K562 (cell line): Measurements from ENCODE around the gene DCXR. TPM values are rescaled to one million over a fixed set of nuclear protein-coding genes. Genes with fewer than 3 reads are reported as not detected.
A peak's percentile ranks its signal among the peaks of the same experiment; 100 is the strongest.

Source experiments
- ATAC-seq: fragments of 200-7000 bp; cut with Tn5 transposase; 3 replicates; pipeline ENCODE4 v1.9.1; 2020; ENCODE audit warnings: moderate library complexity
- BruUV-seq: library from RNA; stranded (reverse); fragments of 400-500 nt; replicated peaks from 2 replicates; lab custom pipeline; 2021; lab: Mats Ljungman, UMichigan
- CTCF ChIA-PET: fragments of 300-600 bp; formaldehyde crosslinking; extraction: SDS; loops from one replicate; lab custom pipeline; 2021; ENCODE audit warnings: low intra/inter-chr PET ratio; lab: Yijun Ruan, JAX
- POLR2A ChIA-PET: fragments of 300-600, 350-650 bp; sonication (Branson Sonifier 250); formaldehyde crosslinking; extraction: SDS; loops from one replicate; lab custom pipeline; 2021; ENCODE audit warnings: antibody characterized with exemption, inconsistent platforms; lab: Yijun Ruan, JAX
- DNase-seq, 4 experiments: peaks; one replicate each; pipeline versions ENCODE4 v3.0.0 to v3.0.0-alpha.2; 2011 to 2018; ENCODE audit warnings: low spot score in 3 of 4, mixed read lengths in 3 of 4; ENCODE audit errors: extremely low read depth in 1 of 4
- FAIRE-seq: peaks from 2 replicates; lab custom pipeline; 2011; peaks lifted over from hg19 to GRCh38; lab: Jason Lieb, UNC
- H2AFZ ChIP-seq: 2 replicates; pipeline ENCODE4 v1.6.0; 2011; ENCODE audit warnings: low read depth, low read length, control low read depth, inconsistent platforms
- H3K27ac ChIP-seq: fragments of 200-600 bp; 3 replicates; pipeline ENCODE4 v1.8.0; 2011; ENCODE audit warnings: low read depth, mild to moderate bottlenecking, control low read depth, inconsistent platforms, low read length, moderate library complexity, mixed read lengths; ENCODE audit errors: extremely low read depth
- H3K27me3 ChIP-seq, 2 experiments: fragments of 300-600 bp in 1 of 2; 2 replicates in 1 of 2; 3 replicates in 1 of 2; pipeline versions ENCODE4 v1.6.0 to v1.8.0; 2011; ENCODE audit warnings: inconsistent platforms in 2 of 2, low read length in 2 of 2, mild to moderate bottlenecking in 1 of 2, mixed read lengths in 1 of 2, moderate library complexity in 1 of 2; ENCODE audit not compliant: control insufficient read depth in 2 of 2, insufficient read depth in 2 of 2
- H3K36me3 ChIP-seq: fragments of 300-600 bp; 3 replicates; pipeline ENCODE4 v1.8.0; 2011; ENCODE audit warnings: mild to moderate bottlenecking, low read length, inconsistent platforms; ENCODE audit not compliant: control insufficient read depth, insufficient read depth
- H3K4me1 ChIP-seq, 2 experiments: fragments of 200-600 bp in 1 of 2; replicated peaks in 1 of 2; 2 replicates in 1 of 2; 3 replicates in 1 of 2; pipeline versions ENCODE4 v1.5.1 to v1.8.0; 2011; ENCODE audit warnings: inconsistent platforms in 2 of 2, low read length in 2 of 2, mild to moderate bottlenecking in 1 of 2, mixed read lengths in 1 of 2, moderate library complexity in 1 of 2; ENCODE audit not compliant: control insufficient read depth in 2 of 2, insufficient read depth in 2 of 2
- H3K4me2 ChIP-seq: 2 replicates; pipeline ENCODE4 v1.6.1; 2011; ENCODE audit warnings: low read length, control low read depth, inconsistent platforms, mixed read lengths; ENCODE audit not compliant: insufficient read depth
- H3K4me3 ChIP-seq: fragments of 200-600 bp; sonication (generic), shearing (Covaris generic); 2 replicates; pipeline ENCODE4 v1.5.1; 2016; ENCODE audit warnings: control low read depth, inconsistent platforms
- H3K79me2 ChIP-seq: fragments of 200-600 bp; 3 replicates; pipeline ENCODE4 v1.8.0; 2011; ENCODE audit warnings: low read length, inconsistent platforms; ENCODE audit not compliant: control insufficient read depth, insufficient read depth
- H3K9ac ChIP-seq, 2 experiments: 2 replicates each; pipeline versions ENCODE4 v1.6.0 to v1.6.1; 2011; ENCODE audit warnings: low read depth in 2 of 2, low read length in 2 of 2, control low read depth in 1 of 2, inconsistent platforms in 1 of 2, mild to moderate bottlenecking in 1 of 2, mixed read lengths in 1 of 2; ENCODE audit not compliant: insufficient read depth in 1 of 2
- H3K9me1 ChIP-seq: one replicate; pipeline ENCODE4 v1.6.0; 2011; ENCODE audit warnings: inconsistent platforms, mild to moderate bottlenecking, low read length, moderate library complexity; ENCODE audit not compliant: control insufficient read depth, insufficient read depth
- H3K9me3 ChIP-seq: replicated peaks from 2 replicates; pipeline ENCODE4 v1.5.1; 2011; ENCODE audit warnings: low read depth, low read length, inconsistent platforms; ENCODE audit not compliant: control insufficient read depth, insufficient read depth
- H4K20me1 ChIP-seq: replicated peaks from 2 replicates; pipeline ENCODE4 v1.6.1; 2011; ENCODE audit warnings: low read length, inconsistent platforms, mixed read lengths; ENCODE audit not compliant: control insufficient read depth, insufficient read depth
- CBFB ChIP-seq: sonication (generic); formaldehyde crosslinking; IDR thresholded peaks from 2 replicates; pipeline ENCODE4 v1.4.0; 2020; ENCODE audit warnings: mild to moderate bottlenecking, missing genetic modification reagents
- WGBS: fragments of 100-300 bp; shearing (Covaris generic); methylation state at CpG from one replicate; pipeline ENCODE4 v1.1.6; 2016; ENCODE audit warnings: low coverage, mixed read lengths; ENCODE audit not compliant: insufficient coverage; ENCODE audit errors: missing lambda C conversion rate; 5-methylcytosine and 5-hydroxymethylcytosine counted together
- in situ Hi-C: fragments of 300-500 bp; cut with MboI; formaldehyde crosslinking; loops from 4 replicates; pipeline ENCODE4 v1.15.0; 2018; ENCODE audit warnings: inconsistent platforms, mixed read lengths
- intact Hi-C: fragments of 100-400 bp; cut with micrococcal nuclease; formaldehyde crosslinking; loops from 2 replicates; pipeline ENCODE4 v1.14.2; 2022
- polyA plus RNA-seq, 8 experiments: library from polyadenylated mRNA; depleted of rRNA in 4 of 8; stranded (reverse) in 5 of 8; unstranded in 3 of 8; fragments of >200 nt; fragmentation: Nextera tagmentation in 2 of 8; fragmentation: Illumina TruSeq in 1 of 8; extraction: Ambion mirVana in 2 of 8; extraction: Trizol in 1 of 8; gene quantifications; 2 replicates each; pipeline versions ENCODE4 v1.2.1 to v1.2.3, GENCODE V29; 2011 to 2014; ENCODE audit warnings: inconsistent platforms in 1 of 8, missing spikeins in 1 of 8
- total RNA-seq, 7 experiments: library from RNA; depleted of rRNA in 6 of 7; stranded (reverse); fragments of >200 nt in 6 of 7; fragmentation: Illumina TruSeq in 2 of 7; extraction: Trizol in 2 of 7; gene quantifications; 2 replicates each; pipeline versions ENCODE4 v1.2.1 to v1.2.3, GENCODE V29; 2011 to 2021; ENCODE audit warnings: low replicate concordance in 1 of 7
- TF ChIP-seq, protein P1 (sequence below): fragments of 450-650 bp; IDR thresholded peaks from 2 replicates; pipeline ENCODE4 v1.6.1; 2018; ENCODE audit not compliant: partially characterized antibody

Gene DCXR
- total and polyA plus RNA-seq, 9 of the 15 experiments (the other 6 are each of a cell fraction or from before 2014, with no cell fraction given): 21.3 to 274 (median 156) TPM

DNA sequence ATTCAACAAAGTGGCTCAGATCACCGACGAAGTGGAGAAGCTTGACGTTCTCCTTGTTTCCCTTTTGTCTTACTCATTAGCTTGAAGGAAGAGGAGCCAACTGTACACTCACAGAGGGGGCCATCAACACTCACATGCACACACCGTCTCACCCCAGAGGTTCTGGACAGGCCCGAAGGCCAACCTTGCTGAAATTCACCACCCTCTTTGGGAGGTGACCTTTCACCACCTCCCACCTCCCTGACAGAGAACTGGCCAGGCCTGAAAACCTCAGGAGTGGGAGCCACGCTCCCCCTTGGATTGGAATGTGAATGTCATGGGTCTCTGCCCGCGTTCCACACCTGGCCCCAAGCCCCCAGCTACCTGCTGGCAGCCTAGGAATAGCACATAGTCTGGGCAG is 2.0 kb downstream of the DCXR start:
- H3K36me3 ChIP-seq: peaks cover 38% of the 10 kb centered on the region; the same call in 2 of the 3 replicates
- H3K9ac ChIP-seq: peak overlapping the region in 1 of 2 experiments; percentile 97; a peak in 3 of 4 replicates
- H3K4me2 ChIP-seq: no peak overlapping the region
- peaks cover 6% of the 10 kb centered on the region for H3K9me1 ChIP-seq
- no peak for TF ChIP-seq CBFB (CRISPR knock-in tag)
- TF ChIP-seq, protein P1, sequence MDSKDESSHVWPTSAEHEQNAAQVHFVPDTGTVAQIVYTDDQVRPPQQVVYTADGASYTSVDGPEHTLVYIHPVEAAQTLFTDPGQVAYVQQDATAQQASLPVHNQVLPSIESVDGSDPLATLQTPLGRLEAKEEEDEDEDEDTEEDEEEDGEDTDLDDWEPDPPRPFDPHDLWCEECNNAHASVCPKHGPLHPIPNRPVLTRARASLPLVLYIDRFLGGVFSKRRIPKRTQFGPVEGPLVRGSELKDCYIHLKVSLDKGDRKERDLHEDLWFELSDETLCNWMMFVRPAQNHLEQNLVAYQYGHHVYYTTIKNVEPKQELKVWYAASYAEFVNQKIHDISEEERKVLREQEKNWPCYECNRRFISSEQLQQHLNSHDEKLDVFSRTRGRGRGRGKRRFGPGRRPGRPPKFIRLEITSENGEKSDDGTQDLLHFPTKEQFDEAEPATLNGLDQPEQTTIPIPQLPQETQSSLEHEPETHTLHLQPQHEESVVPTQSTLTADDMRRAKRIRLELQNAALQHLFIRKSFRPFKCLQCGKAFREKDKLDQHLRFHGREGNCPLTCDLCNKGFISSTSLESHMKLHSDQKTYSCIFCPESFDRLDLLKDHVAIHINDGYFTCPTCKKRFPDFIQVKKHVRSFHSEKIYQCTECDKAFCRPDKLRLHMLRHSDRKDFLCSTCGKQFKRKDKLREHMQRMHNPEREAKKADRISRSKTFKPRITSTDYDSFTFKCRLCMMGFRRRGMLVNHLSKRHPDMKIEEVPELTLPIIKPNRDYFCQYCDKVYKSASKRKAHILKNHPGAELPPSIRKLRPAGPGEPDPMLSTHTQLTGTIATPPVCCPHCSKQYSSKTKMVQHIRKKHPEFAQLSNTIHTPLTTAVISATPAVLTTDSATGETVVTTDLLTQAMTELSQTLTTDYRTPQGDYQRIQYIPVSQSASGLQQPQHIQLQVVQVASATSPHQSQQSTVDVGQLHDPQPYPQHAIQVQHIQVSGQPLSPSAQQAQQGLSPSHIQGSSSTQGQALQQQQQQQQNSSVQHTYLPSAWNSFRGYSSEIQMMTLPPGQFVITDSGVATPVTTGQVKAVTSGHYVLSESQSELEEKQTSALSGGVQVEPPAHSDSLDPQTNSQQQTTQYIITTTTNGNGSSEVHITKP: peak; percentile 92
- peak overlapping the region; percentile 23; the same call in 1 of the 3 replicates for H3K27ac ChIP-seq
- ATAC-seq (no peak), FAIRE-seq (no peak), DNase-seq (no peak)
- 58% methylated on average over 6 of the region's 8 CpGs for WGBS
- intact Hi-C loops (loop anchor here (10.0 kb wide), 1 partner anchor 309 kb away; no protein-coding TSS in a partner anchor), in situ Hi-C loops (no loop called here)
- peaks cover 41% of the 10 kb centered on the region for H3K79me2 ChIP-seq
- CTCF ChIA-PET: no interaction called here
- no peak overlapping the region for H2AFZ ChIP-seq
- H4K20me1 ChIP-seq: peaks cover 21% of the 10 kb centered on the region; the same call in 1 of the 2 replicates
- no peaks in the 10 kb centered on the region for H3K9me3 ChIP-seq
- H3K4me1 ChIP-seq: peaks cover 29 to 80% of the 10 kb centered on the region in 2 experiments
- POLR2A ChIA-PET: interaction anchor here (0.6 to 6.4 kb wide), 6 partner anchors 14 to 93 kb away, joined by 3 to 51 read pairs (median 4); partner anchors contain the start of genes CENPX and LRRC45
- no peaks in the 10 kb centered on the region for H3K27me3 ChIP-seq
- no peak overlapping the region for H3K4me3 ChIP-seq
- BruUV-seq: no TSS peak
